PC-9 (cell line): Measurements from ENCODE around the gene CFAP46.

Experiments
- EZH2 ChIP-seq: fragments of 200-600 bp; sonication (generic); IDR thresholded peaks from 2 replicates; pipeline ENCODE4 v1.8.0; 2017; ENCODE audit warnings: antibody characterized with exemption, low read depth
- TF ChIP-seq, protein P1 (sequence below): fragments of 200-600 bp; sonication (generic); conservative IDR thresholded peaks from 2 replicates; pipeline ENCODE4 v1.6.1; 2017; ENCODE audit warnings: mixed run types, antibody characterized with exemption, mild to moderate bottlenecking, moderate library complexity

- TF ChIP-seq EZH2 = no peak
- TF ChIP-seq, protein P1, sequence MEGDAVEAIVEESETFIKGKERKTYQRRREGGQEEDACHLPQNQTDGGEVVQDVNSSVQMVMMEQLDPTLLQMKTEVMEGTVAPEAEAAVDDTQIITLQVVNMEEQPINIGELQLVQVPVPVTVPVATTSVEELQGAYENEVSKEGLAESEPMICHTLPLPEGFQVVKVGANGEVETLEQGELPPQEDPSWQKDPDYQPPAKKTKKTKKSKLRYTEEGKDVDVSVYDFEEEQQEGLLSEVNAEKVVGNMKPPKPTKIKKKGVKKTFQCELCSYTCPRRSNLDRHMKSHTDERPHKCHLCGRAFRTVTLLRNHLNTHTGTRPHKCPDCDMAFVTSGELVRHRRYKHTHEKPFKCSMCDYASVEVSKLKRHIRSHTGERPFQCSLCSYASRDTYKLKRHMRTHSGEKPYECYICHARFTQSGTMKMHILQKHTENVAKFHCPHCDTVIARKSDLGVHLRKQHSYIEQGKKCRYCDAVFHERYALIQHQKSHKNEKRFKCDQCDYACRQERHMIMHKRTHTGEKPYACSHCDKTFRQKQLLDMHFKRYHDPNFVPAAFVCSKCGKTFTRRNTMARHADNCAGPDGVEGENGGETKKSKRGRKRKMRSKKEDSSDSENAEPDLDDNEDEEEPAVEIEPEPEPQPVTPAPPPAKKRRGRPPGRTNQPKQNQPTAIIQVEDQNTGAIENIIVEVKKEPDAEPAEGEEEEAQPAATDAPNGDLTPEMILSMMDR = no peak
Observed at GRCh38 chr10:132878730-132879407, 63.5 kb downstream of the CFAP46 start.
